HG02798 (cell line): ENCODE results near the gene GPR119.
"Not testable (repeated sequence)": the region's sequence is repeated elsewhere in the genome, so short reads cannot be mapped to it uniquely, and the experiment has no call there.

ENCODE experiments used
- ATAC-seq: cut with Tn5 transposase; IDR thresholded peaks from one replicate; pipeline ENCODE4 v1.9.1; 2021; ENCODE audit warnings: mild to moderate bottlenecking; ENCODE audit not compliant: unreplicated experiment, poor library complexity

The GPR119 gene

DNA sequence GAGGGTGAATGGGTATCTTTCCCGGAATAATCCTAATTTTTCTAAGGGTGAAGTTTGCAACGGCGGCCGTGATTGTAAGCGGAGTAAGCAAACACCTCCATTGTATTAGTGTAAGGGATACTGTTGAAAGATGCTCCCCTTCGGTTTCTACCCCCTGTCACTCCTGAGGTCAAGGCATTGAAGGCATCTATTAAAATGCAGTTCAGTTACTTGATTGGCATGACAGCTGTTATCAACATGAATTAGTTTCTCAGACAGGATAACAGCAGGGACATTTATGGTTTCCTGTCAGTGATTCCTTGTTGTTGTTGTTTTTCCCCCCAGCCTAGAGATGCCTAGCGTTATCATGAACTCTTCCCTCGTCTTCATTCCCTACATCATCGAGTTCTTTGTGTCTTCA is 45.2 kb downstream of the GPR119 start:
- peak; percentile 4 for ATAC-seq

GRCh38 chrX:130339408-130340222 is 45.9 kb downstream of the GPR119 start, which contains the start of gene SLC25A14:
TSS of gene SLC25A14 (plus strand) at chrX:130339919. CDS start at chrX:130340279, 360 bp downstream.
- ATAC-seq = peak; percentile 99

GRCh38 chrX:130338869-130339268 is 46.6 kb downstream of the GPR119 start:
- ATAC-seq = not testable (repeated sequence)

- no peak for ATAC-seq
Observed at GRCh38 chrX:130336531-130336930, 48.9 kb downstream of the GPR119 start.
